DOHH2 (cell line): ENCODE data around the gene FTO.

ENCODE experiments used
- H3F3A ChIP-seq: fragments of 200-600 bp; sonication (generic), shearing (Covaris generic); 2 replicates; pipeline ENCODE4 v1.6.0; 2016; ENCODE audit warnings: antibody characterized with exemption, mild to moderate bottlenecking; ENCODE audit not compliant: control insufficient read depth, insufficient read depth
- H3K27ac ChIP-seq: fragments of 200-600 bp; sonication (generic); 2 replicates; pipeline ENCODE4 v1.5.1; 2014; ENCODE audit warnings: low read depth, mild to moderate bottlenecking, low read length, moderate library complexity
- H3K27me3 ChIP-seq: fragments of 200-600 bp; sonication (generic); 2 replicates; pipeline ENCODE4 v1.6.1; 2014; ENCODE audit warnings: mild to moderate bottlenecking, low read length, mixed read lengths; ENCODE audit not compliant: control insufficient read depth
- H3K36me3 ChIP-seq: fragments of 200-600 bp; sonication (generic); 2 replicates; pipeline ENCODE4 v1.6.1; 2014; ENCODE audit warnings: mild to moderate bottlenecking, low read length, moderate library complexity, mixed read lengths; ENCODE audit not compliant: control insufficient read depth
- H3K4me1 ChIP-seq: fragments of 200-600 bp; sonication (generic); 2 replicates; pipeline ENCODE4 v1.6.1; 2014; ENCODE audit warnings: mild to moderate bottlenecking, low read length, mixed read lengths; ENCODE audit not compliant: control insufficient read depth
- H3K4me2 ChIP-seq: fragments of 200-600 bp; sonication (generic); 2 replicates; pipeline ENCODE4 v1.6.0; 2014; ENCODE audit warnings: mild to moderate bottlenecking, low read length, moderate library complexity
- H3K4me3 ChIP-seq: fragments of 200-600 bp; sonication (generic); 2 replicates; pipeline ENCODE4 v1.5.1; 2014; ENCODE audit warnings: mild to moderate bottlenecking, low read length, mixed read lengths
- H3K79me2 ChIP-seq: fragments of 200-600 bp; sonication (generic); 2 replicates; pipeline ENCODE4 v1.6.1; 2014; ENCODE audit warnings: mild to moderate bottlenecking, low read length, mixed read lengths; ENCODE audit not compliant: control insufficient read depth
- H3K9me2 ChIP-seq: fragments of 200-600 bp; sonication (generic); replicated peaks from 2 replicates; pipeline ENCODE4 v1.6.1; 2014; ENCODE audit warnings: mild to moderate bottlenecking, low read length, mixed read lengths; ENCODE audit not compliant: control insufficient read depth
- H3K9me3 ChIP-seq: fragments of 200-600 bp; sonication (generic); 2 replicates; pipeline ENCODE4 v1.6.1; 2014; ENCODE audit warnings: antibody characterized with exemption, low read length, mixed read lengths; ENCODE audit not compliant: control insufficient read depth, insufficient read depth
- H4K20me1 ChIP-seq: fragments of 200-600 bp; sonication (generic); 2 replicates; pipeline ENCODE4 v1.6.0; 2014; ENCODE audit warnings: low read depth, mild to moderate bottlenecking, antibody characterized with exemption, low read length, moderate library complexity; ENCODE audit not compliant: control insufficient read depth, insufficient read depth
- CTCF ChIP-seq: fragments of 200-600 bp; sonication (generic); IDR thresholded peaks from one replicate; pipeline ENCODE4 v1.5.1; 2014; ENCODE audit warnings: antibody characterized with exemption, mild to moderate bottlenecking, low read depth, low read length; ENCODE audit not compliant: poor library complexity, severe bottlenecking
- EZH2phosphoT487 ChIP-seq: fragments of 200-600 bp; sonication (generic); IDR thresholded peaks from 2 replicates; pipeline ENCODE4 v1.6.1; 2017; ENCODE audit warnings: borderline replicate concordance, mild to moderate bottlenecking, antibody characterized with exemption, low read length, moderate library complexity, mixed read lengths

The FTO gene

GRCh38 chr16:53826658-53827057 lies 122.7 kb downstream of the FTO start:
- H3K27ac ChIP-seq = no peak overlapping the region
- no peaks in the 10 kb centered on the region for H3K79me2 ChIP-seq
- no peak for TF ChIP-seq CTCF
- TF ChIP-seq EZH2phosphoT487 = no peak
- peaks cover 8% of the 10 kb centered on the region; the same call in 1 of the 2 replicates for H3K36me3 ChIP-seq
- H3K9me2 ChIP-seq = no peaks in the 10 kb centered on the region
- H3F3A ChIP-seq = no peaks in the 10 kb centered on the region
- no peaks in the 10 kb centered on the region for H3K9me3 ChIP-seq
- no peak overlapping the region for H3K4me2 ChIP-seq
- no peaks in the 10 kb centered on the region for H4K20me1 ChIP-seq
- H3K4me3 ChIP-seq = no peak overlapping the region
- H3K4me1 ChIP-seq = no peaks in the 10 kb centered on the region
- no peaks in the 10 kb centered on the region for H3K27me3 ChIP-seq

- Histone ChIP-seq H3K27ac (no peak overlapping the region), H3K4me1 (no peaks in the 10 kb centered on the region), H3K4me2 (no peak overlapping the region), H3K9me2 (no peaks in the 10 kb centered on the region), H4K20me1 (no peaks in the 10 kb centered on the region), H3K79me2 (no peaks in the 10 kb centered on the region), H3K36me3 (peaks cover 8% of the 10 kb centered on the region; the same call in 1 of the 2 replicates), H3K4me3 (no peak overlapping the region), H3K9me3 (no peaks in the 10 kb centered on the region), H3F3A (no peaks in the 10 kb centered on the region), H3K27me3 (no peaks in the 10 kb centered on the region)
- no peak for TF ChIP-seq CTCF
- TF ChIP-seq EZH2phosphoT487 = no peak
These were observed 123.8 kb downstream of the FTO start for GRCh38 chr16:53827741-53828140.

GRCh38 chr16:53829186-53829747 lies 125.3 kb downstream of the FTO start:
- Histone ChIP-seq H3K4me3 (no peak overlapping the region), H3K79me2 (no peaks in the 10 kb centered on the region), H3K9me3 (no peaks in the 10 kb centered on the region)

More at GRCh38 chr16:53829186-53829747, 125.3 kb downstream of the FTO start:
- Histone ChIP-seq H3K27me3 (no peaks in the 10 kb centered on the region), H3K4me1 (no peaks in the 10 kb centered on the region), H3F3A (no peaks in the 10 kb centered on the region), H3K36me3 (peaks cover 8% of the 10 kb centered on the region; the same call in 1 of the 2 replicates), H3K27ac (no peak overlapping the region), H4K20me1 (no peaks in the 10 kb centered on the region), H3K4me2 (no peak overlapping the region), H3K9me2 (no peaks in the 10 kb centered on the region)
- TF ChIP-seq CTCF = no peak
- TF ChIP-seq EZH2phosphoT487 = no peak
